Mesothelial cell of epicardium (in vitro differentiated cells): ENCODE results near the gene SLC1A7. TPM values are rescaled to one million over a fixed set of nuclear protein-coding genes. Genes with fewer than 3 reads are reported as not detected.

Experiments used
- DNase-seq, 2 experiments: peaks; one replicate each; pipeline ENCODE4 v3.0.0; 2021; ENCODE audit warnings: low spot score in 2 of 2; ENCODE audit not compliant: unreplicated experiment in 2 of 2
- H3K27ac Mint-ChIP-seq: 2 replicates; pipeline ENCODE4 v1.8.0; 2021; ENCODE audit warnings: mixed read lengths
- H3K27me3 Mint-ChIP-seq: 2 replicates; pipeline ENCODE4 v1.8.0; 2021; ENCODE audit warnings: low read depth, mixed read lengths
- H3K36me3 Mint-ChIP-seq: 2 replicates; pipeline ENCODE4 v1.8.0; 2021; ENCODE audit warnings: mixed read lengths
- H3K4me1 Mint-ChIP-seq: 2 replicates; pipeline ENCODE4 v1.8.0; 2021; ENCODE audit warnings: mixed read lengths
- H3K4me3 Mint-ChIP-seq: 2 replicates; pipeline ENCODE4 v1.8.0; 2021; ENCODE audit warnings: mild to moderate bottlenecking, moderate library complexity, mixed read lengths
- H3K9me3 Mint-ChIP-seq: 2 replicates; pipeline ENCODE4 v1.8.0; 2021; ENCODE audit warnings: mixed read lengths
- total RNA-seq: library from RNA; stranded (reverse); gene quantifications from 3 replicates; pipeline ENCODE4 v1.2.1, GENCODE V29; 2021
- TF ChIP-seq, protein P1 (sequence below): fragments of 200-600 bp; sonication (generic); IDR thresholded peaks from one replicate; pipeline ENCODE4 v1.5.0; 2021; ENCODE audit warnings: antibody characterized with exemption; ENCODE audit not compliant: unreplicated experiment

The SLC1A7 gene
- total RNA-seq, 1 donor from 2014 or later = not detected

DNA sequence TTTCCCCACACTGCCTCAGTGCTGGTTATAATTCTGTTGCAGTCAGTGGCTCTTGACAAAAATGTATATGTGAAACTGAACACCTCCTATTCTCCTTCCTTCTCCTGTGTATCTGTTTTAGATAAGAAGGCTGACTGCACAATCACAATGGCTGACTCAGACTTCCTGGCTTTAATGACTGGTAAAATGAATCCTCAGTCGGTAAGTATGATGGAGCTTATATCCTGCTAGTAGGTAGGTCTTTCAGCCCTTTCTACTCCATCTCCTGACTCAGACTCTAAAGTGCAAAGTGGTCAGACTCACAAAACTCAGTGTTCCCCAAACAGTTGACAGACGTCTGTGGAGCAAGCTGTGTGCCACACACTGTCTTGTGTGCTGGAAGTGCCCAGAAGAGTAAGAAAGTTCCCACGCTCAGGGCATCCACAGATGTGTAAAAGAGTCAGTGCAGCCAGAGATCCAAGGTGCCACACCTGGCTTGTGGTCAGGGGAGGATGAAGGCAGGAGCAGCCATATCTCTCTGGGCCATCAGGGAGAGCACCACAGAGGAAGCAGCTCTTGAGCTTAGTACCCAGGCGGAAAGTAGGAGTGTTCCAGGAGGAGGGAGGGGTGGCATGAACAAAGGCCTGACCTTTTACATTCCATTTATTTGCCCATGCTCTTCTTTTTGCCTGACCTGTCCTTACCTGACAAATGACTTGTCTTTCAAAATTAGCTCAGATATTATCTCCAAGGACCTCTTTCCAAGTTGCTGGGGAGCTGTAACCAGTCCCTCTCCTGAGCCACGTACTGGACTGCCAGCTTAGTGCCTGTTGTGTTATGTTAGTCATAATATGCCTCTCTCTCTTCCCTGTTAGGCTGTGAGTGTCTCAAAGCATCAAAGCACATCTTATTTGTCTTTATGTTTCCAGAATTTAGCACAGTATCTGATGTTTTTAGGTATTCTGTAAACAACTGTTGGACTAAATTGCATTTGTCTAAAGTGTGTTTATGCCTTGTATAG is 94.4 kb downstream of the SLC1A7 start:
- Mint-ChIP-seq H3K27ac (no peak overlapping the region), H3K27me3 (no peaks in the 10 kb centered on the region), H3K4me3 (no peak overlapping the region), H3K36me3 (peaks cover 16% of the 10 kb centered on the region), H3K9me3 (no peaks in the 10 kb centered on the region), H3K4me1 (peaks cover 35% of the 10 kb centered on the region)
- no peak for DNase-seq
- TF ChIP-seq, protein P1, sequence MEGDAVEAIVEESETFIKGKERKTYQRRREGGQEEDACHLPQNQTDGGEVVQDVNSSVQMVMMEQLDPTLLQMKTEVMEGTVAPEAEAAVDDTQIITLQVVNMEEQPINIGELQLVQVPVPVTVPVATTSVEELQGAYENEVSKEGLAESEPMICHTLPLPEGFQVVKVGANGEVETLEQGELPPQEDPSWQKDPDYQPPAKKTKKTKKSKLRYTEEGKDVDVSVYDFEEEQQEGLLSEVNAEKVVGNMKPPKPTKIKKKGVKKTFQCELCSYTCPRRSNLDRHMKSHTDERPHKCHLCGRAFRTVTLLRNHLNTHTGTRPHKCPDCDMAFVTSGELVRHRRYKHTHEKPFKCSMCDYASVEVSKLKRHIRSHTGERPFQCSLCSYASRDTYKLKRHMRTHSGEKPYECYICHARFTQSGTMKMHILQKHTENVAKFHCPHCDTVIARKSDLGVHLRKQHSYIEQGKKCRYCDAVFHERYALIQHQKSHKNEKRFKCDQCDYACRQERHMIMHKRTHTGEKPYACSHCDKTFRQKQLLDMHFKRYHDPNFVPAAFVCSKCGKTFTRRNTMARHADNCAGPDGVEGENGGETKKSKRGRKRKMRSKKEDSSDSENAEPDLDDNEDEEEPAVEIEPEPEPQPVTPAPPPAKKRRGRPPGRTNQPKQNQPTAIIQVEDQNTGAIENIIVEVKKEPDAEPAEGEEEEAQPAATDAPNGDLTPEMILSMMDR = no peak

DNA sequence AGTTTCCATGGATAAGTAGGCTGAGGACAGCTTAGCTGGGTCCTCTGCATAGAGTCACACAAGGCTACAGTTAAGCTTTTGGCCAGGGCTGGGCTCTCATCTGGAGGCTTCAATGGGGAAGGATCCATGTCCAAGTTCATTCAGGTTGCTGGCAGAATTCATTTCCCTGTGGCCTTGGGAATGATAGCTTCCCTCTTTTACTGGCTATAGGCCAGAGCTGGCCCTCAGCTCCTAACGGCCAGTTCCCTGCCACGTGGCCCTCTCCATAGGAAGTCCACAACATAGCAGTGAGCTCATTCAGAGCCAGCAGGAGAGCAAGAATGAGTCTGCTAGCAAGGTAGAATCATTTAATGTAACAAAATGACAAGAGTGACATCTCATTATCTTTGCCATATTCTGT is 95.5 kb downstream of the SLC1A7 start:
- no peak overlapping the region for H3K4me3 Mint-ChIP-seq
- H3K4me1 Mint-ChIP-seq = peaks cover 37% of the 10 kb centered on the region
- TF ChIP-seq, protein P1 = no peak
- no peak overlapping the region for H3K27ac Mint-ChIP-seq
- H3K27me3 Mint-ChIP-seq = no peaks in the 10 kb centered on the region
- peaks cover 6% of the 10 kb centered on the region for H3K36me3 Mint-ChIP-seq
- H3K9me3 Mint-ChIP-seq = no peaks in the 10 kb centered on the region
- DNase-seq = no peak

- no peak overlapping the region for H3K4me3 Mint-ChIP-seq
- H3K36me3 Mint-ChIP-seq = peaks cover 12% of the 10 kb centered on the region
- H3K4me1 Mint-ChIP-seq = peaks cover 37% of the 10 kb centered on the region
- H3K27ac Mint-ChIP-seq = no peak overlapping the region
- H3K9me3 Mint-ChIP-seq = no peaks in the 10 kb centered on the region
- H3K27me3 Mint-ChIP-seq = no peaks in the 10 kb centered on the region
- no peak for DNase-seq
- TF ChIP-seq, protein P1 = no peak
These were observed 97.5 kb downstream of the SLC1A7 start for GRCh38 chr1:53044926-53045325.

- peaks cover 24% of the 10 kb centered on the region for H3K36me3 Mint-ChIP-seq
- no peaks in the 10 kb centered on the region for H3K9me3 Mint-ChIP-seq
- TF ChIP-seq, protein P1 = no peak
- DNase-seq = no peak
- H3K27ac Mint-ChIP-seq = peak overlapping the region; percentile 39
- no peak overlapping the region for H3K4me3 Mint-ChIP-seq
- H3K27me3 Mint-ChIP-seq = no peaks in the 10 kb centered on the region
- H3K4me1 Mint-ChIP-seq = peaks cover 32% of the 10 kb centered on the region
These were observed 99.2 kb downstream of the SLC1A7 start for GRCh38 chr1:53043271-53043670.

DNA sequence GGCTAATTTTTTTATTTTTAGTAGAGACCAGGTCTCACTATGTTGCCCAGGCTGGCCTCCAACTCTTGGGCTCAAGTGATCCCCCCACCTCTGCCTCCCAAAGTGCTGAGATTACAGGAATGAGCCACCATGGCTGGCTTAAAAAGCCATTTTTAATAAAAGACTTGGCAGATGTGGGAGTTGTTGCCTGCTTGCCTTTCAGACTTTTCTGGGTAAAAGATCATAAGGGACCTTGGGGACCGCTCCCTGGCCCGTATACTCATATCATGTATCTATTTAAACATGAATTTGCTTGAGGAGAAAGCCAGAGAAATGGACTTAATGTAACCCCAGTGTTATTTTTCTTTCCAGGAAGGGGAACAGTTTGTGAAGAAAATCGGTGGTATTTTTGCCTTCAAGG is 103.9 kb downstream of the SLC1A7 start:
- H3K4me3 Mint-ChIP-seq = no peak overlapping the region
- H3K27me3 Mint-ChIP-seq = no peaks in the 10 kb centered on the region
- no peak overlapping the region for H3K27ac Mint-ChIP-seq
- no peak for DNase-seq
- TF ChIP-seq, protein P1 = no peak
- H3K9me3 Mint-ChIP-seq = no peaks in the 10 kb centered on the region
- peaks cover 6% of the 10 kb centered on the region for H3K4me1 Mint-ChIP-seq
- peaks cover 26% of the 10 kb centered on the region for H3K36me3 Mint-ChIP-seq

Other genes with a start within 250 kb of the SLC1A7 start
- 176 to 180 TPM (median 178 TPM) in 3 replicates for gene ECHDC2, start 220.9 kb downstream of the SLC1A7 start, total RNA-seq
- gene SCP2, start 215.4 kb downstream of the SLC1A7 start, total RNA-seq = 55.8 to 58.9 TPM (median 56.5 TPM) in 3 replicates
- 4.5 to 4.6 TPM (median 4.6 TPM) in 3 replicates for gene PODN, start 80.4 kb downstream of the SLC1A7 start, total RNA-seq
- 15.1 to 16.6 TPM (median 15.5 TPM) in 3 replicates for gene CPT2, start 54.2 kb upstream of the SLC1A7 start, total RNA-seq
- gene CZIB, start 78.0 kb upstream of the SLC1A7 start, total RNA-seq = 52.6 to 61.0 TPM (median 55.2 TPM) in 3 replicates
- gene MAGOH, start 95.9 kb upstream of the SLC1A7 start, total RNA-seq = 57.6 to 61.1 TPM (median 59.0 TPM) in 3 replicates
- 18.2 to 19.9 TPM (median 19.2 TPM) in 3 replicates for gene LRP8, start 185.4 kb upstream of the SLC1A7 start, total RNA-seq